DOHH2 (cell line): ENCODE measurements around the gene MGMT.

Experiments used
- H3F3A ChIP-seq: fragments of 200-600 bp; sonication (generic), shearing (Covaris generic); 2 replicates; pipeline ENCODE4 v1.6.0; 2016; ENCODE audit warnings: antibody characterized with exemption, mild to moderate bottlenecking; ENCODE audit not compliant: control insufficient read depth, insufficient read depth
- H3K27ac ChIP-seq: fragments of 200-600 bp; sonication (generic); 2 replicates; pipeline ENCODE4 v1.5.1; 2014; ENCODE audit warnings: low read depth, mild to moderate bottlenecking, low read length, moderate library complexity
- H3K27me3 ChIP-seq: fragments of 200-600 bp; sonication (generic); 2 replicates; pipeline ENCODE4 v1.6.1; 2014; ENCODE audit warnings: mild to moderate bottlenecking, low read length, mixed read lengths; ENCODE audit not compliant: control insufficient read depth
- H3K36me3 ChIP-seq: fragments of 200-600 bp; sonication (generic); 2 replicates; pipeline ENCODE4 v1.6.1; 2014; ENCODE audit warnings: mild to moderate bottlenecking, low read length, moderate library complexity, mixed read lengths; ENCODE audit not compliant: control insufficient read depth
- H3K4me1 ChIP-seq: fragments of 200-600 bp; sonication (generic); 2 replicates; pipeline ENCODE4 v1.6.1; 2014; ENCODE audit warnings: mild to moderate bottlenecking, low read length, mixed read lengths; ENCODE audit not compliant: control insufficient read depth
- H3K4me2 ChIP-seq: fragments of 200-600 bp; sonication (generic); 2 replicates; pipeline ENCODE4 v1.6.0; 2014; ENCODE audit warnings: mild to moderate bottlenecking, low read length, moderate library complexity
- H3K4me3 ChIP-seq: fragments of 200-600 bp; sonication (generic); 2 replicates; pipeline ENCODE4 v1.5.1; 2014; ENCODE audit warnings: mild to moderate bottlenecking, low read length, mixed read lengths
- H3K79me2 ChIP-seq: fragments of 200-600 bp; sonication (generic); 2 replicates; pipeline ENCODE4 v1.6.1; 2014; ENCODE audit warnings: mild to moderate bottlenecking, low read length, mixed read lengths; ENCODE audit not compliant: control insufficient read depth
- H3K9me2 ChIP-seq: fragments of 200-600 bp; sonication (generic); replicated peaks from 2 replicates; pipeline ENCODE4 v1.6.1; 2014; ENCODE audit warnings: mild to moderate bottlenecking, low read length, mixed read lengths; ENCODE audit not compliant: control insufficient read depth
- H3K9me3 ChIP-seq: fragments of 200-600 bp; sonication (generic); 2 replicates; pipeline ENCODE4 v1.6.1; 2014; ENCODE audit warnings: antibody characterized with exemption, low read length, mixed read lengths; ENCODE audit not compliant: control insufficient read depth, insufficient read depth
- H4K20me1 ChIP-seq: fragments of 200-600 bp; sonication (generic); 2 replicates; pipeline ENCODE4 v1.6.0; 2014; ENCODE audit warnings: low read depth, mild to moderate bottlenecking, antibody characterized with exemption, low read length, moderate library complexity; ENCODE audit not compliant: control insufficient read depth, insufficient read depth
- CTCF ChIP-seq: fragments of 200-600 bp; sonication (generic); IDR thresholded peaks from one replicate; pipeline ENCODE4 v1.5.1; 2014; ENCODE audit warnings: antibody characterized with exemption, mild to moderate bottlenecking, low read depth, low read length; ENCODE audit not compliant: poor library complexity, severe bottlenecking
- EZH2phosphoT487 ChIP-seq: fragments of 200-600 bp; sonication (generic); IDR thresholded peaks from 2 replicates; pipeline ENCODE4 v1.6.1; 2017; ENCODE audit warnings: borderline replicate concordance, mild to moderate bottlenecking, antibody characterized with exemption, low read length, moderate library complexity, mixed read lengths

Gene MGMT

GRCh38 chr10:129730993-129731325 lies 263.9 kb downstream of the MGMT start:
- no peak overlapping the region for H3K4me3 ChIP-seq
- H3K27me3 ChIP-seq: no peaks in the 10 kb centered on the region
- no peak overlapping the region for H3K4me2 ChIP-seq
- H3K36me3 ChIP-seq: no peaks in the 10 kb centered on the region
- H4K20me1 ChIP-seq: no peaks in the 10 kb centered on the region
- no peaks in the 10 kb centered on the region for H3K9me2 ChIP-seq
- no peak overlapping the region for H3K27ac ChIP-seq
- H3K79me2 ChIP-seq: no peaks in the 10 kb centered on the region
- no peaks in the 10 kb centered on the region for H3K9me3 ChIP-seq
- H3K4me1 ChIP-seq: no peaks in the 10 kb centered on the region
- no peaks in the 10 kb centered on the region for H3F3A ChIP-seq
- TF ChIP-seq EZH2phosphoT487: no peak
- TF ChIP-seq CTCF: no peak

- H3K4me1 ChIP-seq: peaks cover 6% of the 10 kb centered on the region; the same call in 1 of the 2 replicates
- no peaks in the 10 kb centered on the region for H4K20me1 ChIP-seq
- H3K4me3 ChIP-seq: no peak overlapping the region
- no peaks in the 10 kb centered on the region for H3F3A ChIP-seq
- no peaks in the 10 kb centered on the region; the same call in 1 of the 2 replicates for H3K9me3 ChIP-seq
- no peak overlapping the region for H3K27ac ChIP-seq
- no peaks in the 10 kb centered on the region for H3K79me2 ChIP-seq
- no peaks in the 10 kb centered on the region for H3K36me3 ChIP-seq
- TF ChIP-seq EZH2phosphoT487: no peak
- TF ChIP-seq CTCF: no peak
- no peaks in the 10 kb centered on the region for H3K9me2 ChIP-seq
- H3K4me2 ChIP-seq: no peak overlapping the region
- no peaks in the 10 kb centered on the region for H3K27me3 ChIP-seq
Observed at GRCh38 chr10:129740532-129741279, 273.7 kb downstream of the MGMT start.

GRCh38 chr10:129741280-129741977 lies 274.4 kb downstream of the MGMT start:
- H3F3A ChIP-seq: no peaks in the 10 kb centered on the region
- no peaks in the 10 kb centered on the region for H3K27me3 ChIP-seq
- H3K79me2 ChIP-seq: no peaks in the 10 kb centered on the region
- H3K4me1 ChIP-seq: peaks cover 6% of the 10 kb centered on the region; the same call in 1 of the 2 replicates
- no peak overlapping the region for H3K27ac ChIP-seq
- no peaks in the 10 kb centered on the region; the same call in 1 of the 2 replicates for H3K9me3 ChIP-seq
- TF ChIP-seq EZH2phosphoT487 (no peak), CTCF (no peak)
- H3K9me2 ChIP-seq: no peaks in the 10 kb centered on the region
- no peak overlapping the region for H3K4me2 ChIP-seq
- no peaks in the 10 kb centered on the region for H3K36me3 ChIP-seq
- H4K20me1 ChIP-seq: no peaks in the 10 kb centered on the region
- no peak overlapping the region for H3K4me3 ChIP-seq
